ENCODE results near the gene CSTPP1.
"Not testable (repeated sequence)": the region's sequence is repeated elsewhere in the genome, so short reads cannot be mapped to it uniquely, and the experiment has no call there.

The CSTPP1 gene

GRCh38 chr11:46912526-46913150 lies 23.9 kb upstream of the CSTPP1 start:
- DNase-seq (ENCODE audit: low read depth) = no peak

GRCh38 chr11:46913484-46913883 lies 23.1 kb upstream of the CSTPP1 start:
- no peak for DNase-seq (ENCODE audit: low read depth)

- no peak for DNase-seq (ENCODE audit: low read depth)
Observed at GRCh38 chr11:46914363-46914762, 22.2 kb upstream of the CSTPP1 start.

GRCh38 chr11:46914910-46915309 lies 21.7 kb upstream of the CSTPP1 start:
- DNase-seq (ENCODE audit: low read depth) = no peak

GRCh38 chr11:46916286-46917108 lies 20.1 kb upstream of the CSTPP1 start:
- DNase-seq (ENCODE audit: low read depth) = no peak

- no peak for DNase-seq (ENCODE audit: low read depth)
Observed at GRCh38 chr11:46917109-46917761, 19.3 kb upstream of the CSTPP1 start.

GRCh38 chr11:46917762-46918082 lies 18.8 kb upstream of the CSTPP1 start:
- DNase-seq (ENCODE audit: low read depth) = no peak

GRCh38 chr11:46918083-46918787 lies 18.3 kb upstream of the CSTPP1 start, which contains the start of gene LRP4:
TSS of gene LRP4 (minus strand) at chr11:46918550. CDS start at chr11:46918379, 171 bp downstream.
- peak; percentile 32 for DNase-seq (ENCODE audit: low read depth)

GRCh38 chr11:46918788-46919513 lies 17.6 kb upstream of the CSTPP1 start:
- DNase-seq (ENCODE audit: low read depth) = no peak

- DNase-seq (ENCODE audit: low read depth) = no peak
Observed at GRCh38 chr11:46920755-46921154, 15.8 kb upstream of the CSTPP1 start.

GRCh38 chr11:46927928-46928327 lies 8.6 kb upstream of the CSTPP1 start:
- not testable (repeated sequence) for DNase-seq (ENCODE audit: low read depth)

GRCh38 chr11:46928701-46929100 lies 7.9 kb upstream of the CSTPP1 start:
- not testable (repeated sequence) for DNase-seq (ENCODE audit: low read depth)

GRCh38 chr11:46930089-46930488 lies 6.5 kb upstream of the CSTPP1 start:
- no peak for DNase-seq (ENCODE audit: low read depth)

- DNase-seq (ENCODE audit: low read depth) = no peak
Observed at GRCh38 chr11:46942172-46942571, 5.6 kb downstream of the CSTPP1 start.

- no peak for DNase-seq (ENCODE audit: low read depth)
Observed at GRCh38 chr11:46944356-46945075, 8.0 kb downstream of the CSTPP1 start.

GRCh38 chr11:46947399-46948077 lies 11.0 kb downstream of the CSTPP1 start:
- no peak for DNase-seq (ENCODE audit: low read depth)

- DNase-seq (ENCODE audit: low read depth) = no peak
Observed at GRCh38 chr11:46948378-46949131, 12.0 kb downstream of the CSTPP1 start.

- DNase-seq (ENCODE audit: low read depth) = no peak
Observed at GRCh38 chr11:46949297-46949696, 12.7 kb downstream of the CSTPP1 start.

GRCh38 chr11:46951864-46952263 lies 15.3 kb downstream of the CSTPP1 start:
- no peak for DNase-seq (ENCODE audit: low read depth)

GRCh38 chr11:46952553-46952952 lies 16.0 kb downstream of the CSTPP1 start:
- DNase-seq (ENCODE audit: low read depth) = no peak

Data from stimulated activated CD8-positive, alpha-beta memory T cell treated with anti-CD3 and anti-CD28 coated beads, Interleukin-12 subunit alpha, Interleukin-12 subunit beta, amount 100 ng/mL, for 4 hours (primary cell).